ENCODE measurements around the gene KLHDC4. TPM values are rescaled to one million over a fixed set of nuclear protein-coding genes. Genes with fewer than 3 reads are reported as not detected.

The KLHDC4 gene
- total and polyA plus RNA-seq, 9 of the 15 experiments (the other 6 are each of a cell fraction or from before 2014, with no cell fraction given), result 1.3 to 68.1 (median 32.8) TPM

DNA sequence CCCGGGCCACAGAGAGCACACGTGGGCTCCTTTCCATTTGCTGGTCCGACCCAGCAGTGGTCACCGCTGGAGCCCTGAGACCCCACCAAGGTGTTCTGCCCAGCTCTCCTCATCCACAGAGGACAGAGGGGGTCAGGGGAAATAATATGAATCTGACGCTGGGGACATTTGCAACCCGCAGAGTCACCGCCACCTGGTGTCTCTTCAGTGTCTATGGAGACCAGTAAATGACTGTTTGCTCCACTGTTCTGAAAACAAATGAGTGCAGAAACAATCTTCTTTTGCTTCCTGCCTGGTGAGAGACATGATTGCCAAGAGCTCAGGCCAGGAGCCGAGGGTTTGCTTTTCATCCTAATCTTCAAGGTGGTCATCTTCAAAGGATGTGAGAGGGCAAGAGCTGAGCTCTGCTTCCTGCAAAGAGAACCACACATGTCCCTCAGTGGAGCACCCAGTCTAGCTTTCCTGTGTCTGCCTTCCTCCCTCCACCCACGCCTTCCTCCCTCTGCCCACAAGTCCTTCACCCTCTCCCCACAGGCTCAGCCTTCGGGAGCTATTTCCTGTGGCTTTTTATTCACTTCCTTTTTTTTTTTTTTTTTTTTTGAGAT, 14.7 kb upstream of the KLHDC4 start (continued):
- TF ChIP-seq, protein P1, sequence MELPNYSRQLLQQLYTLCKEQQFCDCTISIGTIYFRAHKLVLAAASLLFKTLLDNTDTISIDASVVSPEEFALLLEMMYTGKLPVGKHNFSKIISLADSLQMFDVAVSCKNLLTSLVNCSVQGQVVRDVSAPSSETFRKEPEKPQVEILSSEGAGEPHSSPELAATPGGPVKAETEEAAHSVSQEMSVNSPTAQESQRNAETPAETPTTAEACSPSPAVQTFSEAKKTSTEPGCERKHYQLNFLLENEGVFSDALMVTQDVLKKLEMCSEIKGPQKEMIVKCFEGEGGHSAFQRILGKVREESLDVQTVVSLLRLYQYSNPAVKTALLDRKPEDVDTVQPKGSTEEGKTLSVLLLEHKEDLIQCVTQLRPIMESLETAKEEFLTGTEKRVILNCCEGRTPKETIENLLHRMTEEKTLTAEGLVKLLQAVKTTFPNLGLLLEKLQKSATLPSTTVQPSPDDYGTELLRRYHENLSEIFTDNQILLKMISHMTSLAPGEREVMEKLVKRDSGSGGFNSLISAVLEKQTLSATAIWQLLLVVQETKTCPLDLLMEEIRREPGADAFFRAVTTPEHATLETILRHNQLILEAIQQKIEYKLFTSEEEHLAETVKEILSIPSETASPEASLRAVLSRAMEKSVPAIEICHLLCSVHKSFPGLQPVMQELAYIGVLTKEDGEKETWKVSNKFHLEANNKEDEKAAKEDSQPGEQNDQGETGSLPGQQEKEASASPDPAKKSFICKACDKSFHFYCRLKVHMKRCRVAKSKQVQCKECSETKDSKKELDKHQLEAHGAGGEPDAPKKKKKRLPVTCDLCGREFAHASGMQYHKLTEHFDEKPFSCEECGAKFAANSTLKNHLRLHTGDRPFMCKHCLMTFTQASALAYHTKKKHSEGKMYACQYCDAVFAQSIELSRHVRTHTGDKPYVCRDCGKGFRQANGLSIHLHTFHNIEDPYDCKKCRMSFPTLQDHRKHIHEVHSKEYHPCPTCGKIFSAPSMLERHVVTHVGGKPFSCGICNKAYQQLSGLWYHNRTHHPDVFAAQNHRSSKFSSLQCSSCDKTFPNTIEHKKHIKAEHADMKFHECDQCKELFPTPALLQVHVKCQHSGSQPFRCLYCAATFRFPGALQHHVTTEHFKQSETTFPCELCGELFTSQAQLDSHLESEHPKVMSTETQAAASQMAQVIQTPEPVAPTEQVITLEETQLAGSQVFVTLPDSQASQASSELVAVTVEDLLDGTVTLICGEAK (IDR thresholded peaks at IDR 0.05), result peak; percentile 45; the same call in 1 of the 2 replicates
- TF ChIP-seq, protein P1 (CRISPR knock-in tag; IDR thresholded peaks at IDR 0.05), result no peak
- TF ChIP-seq SMAD1 (IDR thresholded peaks at IDR 0.05; ENCODE audit: low read depth, low read length, partially characterized antibody), result no peak
- TF ChIP-seq HLTF (IDR thresholded peaks at IDR 0.05), result no peak
- TF ChIP-seq, protein P2, sequence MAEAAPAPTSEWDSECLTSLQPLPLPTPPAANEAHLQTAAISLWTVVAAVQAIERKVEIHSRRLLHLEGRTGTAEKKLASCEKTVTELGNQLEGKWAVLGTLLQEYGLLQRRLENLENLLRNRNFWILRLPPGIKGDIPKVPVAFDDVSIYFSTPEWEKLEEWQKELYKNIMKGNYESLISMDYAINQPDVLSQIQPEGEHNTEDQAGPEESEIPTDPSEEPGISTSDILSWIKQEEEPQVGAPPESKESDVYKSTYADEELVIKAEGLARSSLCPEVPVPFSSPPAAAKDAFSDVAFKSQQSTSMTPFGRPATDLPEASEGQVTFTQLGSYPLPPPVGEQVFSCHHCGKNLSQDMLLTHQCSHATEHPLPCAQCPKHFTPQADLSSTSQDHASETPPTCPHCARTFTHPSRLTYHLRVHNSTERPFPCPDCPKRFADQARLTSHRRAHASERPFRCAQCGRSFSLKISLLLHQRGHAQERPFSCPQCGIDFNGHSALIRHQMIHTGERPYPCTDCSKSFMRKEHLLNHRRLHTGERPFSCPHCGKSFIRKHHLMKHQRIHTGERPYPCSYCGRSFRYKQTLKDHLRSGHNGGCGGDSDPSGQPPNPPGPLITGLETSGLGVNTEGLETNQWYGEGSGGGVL (CRISPR knock-in tag; IDR thresholded peaks at IDR 0.05), result no peak
- no peak for TF ChIP-seq ADNP (tag; IDR thresholded peaks at IDR 0.05)
- 0 out of 2 replicates have a peak, but pooled peaks have one; percentile 14 for TF ChIP-seq NR4A1 (CRISPR knock-in tag; IDR thresholded peaks at IDR 0.05)
- no peak for TF ChIP-seq NR4A1 (tag; IDR thresholded peaks at IDR 0.05)
- TF ChIP-seq, protein P3, sequence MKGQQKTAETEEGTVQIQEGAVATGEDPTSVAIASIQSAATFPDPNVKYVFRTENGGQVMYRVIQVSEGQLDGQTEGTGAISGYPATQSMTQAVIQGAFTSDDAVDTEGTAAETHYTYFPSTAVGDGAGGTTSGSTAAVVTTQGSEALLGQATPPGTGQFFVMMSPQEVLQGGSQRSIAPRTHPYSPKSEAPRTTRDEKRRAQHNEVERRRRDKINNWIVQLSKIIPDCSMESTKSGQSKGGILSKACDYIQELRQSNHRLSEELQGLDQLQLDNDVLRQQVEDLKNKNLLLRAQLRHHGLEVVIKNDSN (CRISPR knock-in tag; IDR thresholded peaks at IDR 0.05), result no peak
- TF ChIP-seq, protein P4, sequence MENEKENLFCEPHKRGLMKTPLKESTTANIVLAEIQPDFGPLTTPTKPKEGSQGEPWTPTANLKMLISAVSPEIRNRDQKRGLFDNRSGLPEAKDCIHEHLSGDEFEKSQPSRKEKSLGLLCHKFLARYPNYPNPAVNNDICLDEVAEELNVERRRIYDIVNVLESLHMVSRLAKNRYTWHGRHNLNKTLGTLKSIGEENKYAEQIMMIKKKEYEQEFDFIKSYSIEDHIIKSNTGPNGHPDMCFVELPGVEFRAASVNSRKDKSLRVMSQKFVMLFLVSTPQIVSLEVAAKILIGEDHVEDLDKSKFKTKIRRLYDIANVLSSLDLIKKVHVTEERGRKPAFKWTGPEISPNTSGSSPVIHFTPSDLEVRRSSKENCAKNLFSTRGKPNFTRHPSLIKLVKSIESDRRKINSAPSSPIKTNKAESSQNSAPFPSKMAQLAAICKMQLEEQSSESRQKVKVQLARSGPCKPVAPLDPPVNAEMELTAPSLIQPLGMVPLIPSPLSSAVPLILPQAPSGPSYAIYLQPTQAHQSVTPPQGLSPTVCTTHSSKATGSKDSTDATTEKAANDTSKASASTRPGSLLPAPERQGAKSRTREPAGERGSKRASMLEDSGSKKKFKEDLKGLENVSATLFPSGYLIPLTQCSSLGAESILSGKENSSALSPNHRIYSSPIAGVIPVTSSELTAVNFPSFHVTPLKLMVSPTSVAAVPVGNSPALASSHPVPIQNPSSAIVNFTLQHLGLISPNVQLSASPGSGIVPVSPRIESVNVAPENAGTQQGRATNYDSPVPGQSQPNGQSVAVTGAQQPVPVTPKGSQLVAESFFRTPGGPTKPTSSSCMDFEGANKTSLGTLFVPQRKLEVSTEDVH (IDR thresholded peaks at IDR 0.05; ENCODE audit: low read depth, partially characterized antibody), result no peak
